Stimulated activated CD4-positive, alpha-beta T cell treated with anti-CD3 and anti-CD28 coated beads, Interleukin-12 subunit alpha, Interleukin-12 subunit beta, amount 100 ng/mL, for 4 hours (primary cell): ENCODE measurements around the gene CLEC18B.
"Not testable (repeated sequence)": the region's sequence is repeated elsewhere in the genome, so short reads cannot be mapped to it uniquely, and the experiment has no call there.

Source experiments
- DNase-seq: peaks from one replicate; pipeline ENCODE4 v3.0.0-alpha.2; 2020

CLEC18B gene

GRCh38 chr16:74420612-74421481 is at the start of gene CLEC18B:
CLEC18B (minus strand) TSS chr16:74421478; CDS start chr16:74421270, 208 bp downstream.
- DNase-seq: not testable (repeated sequence)

GRCh38 chr16:74469946-74470478 is 48.7 kb upstream of the CLEC18B start:
- no peak for DNase-seq

- DNase-seq: no peak
These were observed 47.7 kb upstream of the CLEC18B start for GRCh38 chr16:74468807-74469525.

GRCh38 chr16:74466872-74467271 is 45.6 kb upstream of the CLEC18B start:
- no peak for DNase-seq

GRCh38 chr16:74465851-74466685 is 44.8 kb upstream of the CLEC18B start:
- DNase-seq: no peak

GRCh38 chr16:74465281-74465680 is 44.0 kb upstream of the CLEC18B start:
- no peak for DNase-seq

GRCh38 chr16:74463888-74464287 is 42.6 kb upstream of the CLEC18B start:
- no peak for DNase-seq

GRCh38 chr16:74462361-74462760 is 41.1 kb upstream of the CLEC18B start:
- DNase-seq: no peak

- DNase-seq: no peak
These were observed 40.5 kb upstream of the CLEC18B start for GRCh38 chr16:74461826-74462225.

- DNase-seq: no peak
These were observed 39.3 kb upstream of the CLEC18B start for GRCh38 chr16:74460542-74460941.

GRCh38 chr16:74456290-74456625 is 35.0 kb upstream of the CLEC18B start:
- DNase-seq: no peak

- DNase-seq: no peak
These were observed 34.5 kb upstream of the CLEC18B start for GRCh38 chr16:74455619-74456289.

- DNase-seq: no peak
These were observed 33.9 kb upstream of the CLEC18B start for GRCh38 chr16:74455213-74455612.

GRCh38 chr16:74451951-74452758 is 30.9 kb upstream of the CLEC18B start:
- no peak for DNase-seq

GRCh38 chr16:74450967-74451760 is 29.9 kb upstream of the CLEC18B start:
- DNase-seq: no peak

- DNase-seq: no peak
These were observed 29.0 kb upstream of the CLEC18B start for GRCh38 chr16:74450236-74450635.

GRCh38 chr16:74449470-74449869 is 28.2 kb upstream of the CLEC18B start:
- DNase-seq: no peak

- no peak for DNase-seq
These were observed 27.7 kb upstream of the CLEC18B start for GRCh38 chr16:74448990-74449389.

- no peak for DNase-seq
These were observed 26.3 kb upstream of the CLEC18B start for GRCh38 chr16:74447578-74447977.

- no peak for DNase-seq
These were observed 25.6 kb upstream of the CLEC18B start for GRCh38 chr16:74446866-74447265.
